HEK293T (cell line): ENCODE results near the gene MED29.

Source experiments
- BHLHE40 ChIP-seq: fragments of 450-650 bp; IDR thresholded peaks from 2 replicates; pipeline ENCODE4 v1.6.1; 2016; ENCODE audit warnings: mild to moderate bottlenecking, moderate library complexity, borderline replicate concordance
- FOXM1 ChIP-seq: fragments of 450-650 bp; IDR thresholded peaks from 2 replicates; pipeline ENCODE4 v1.6.1; 2017; ENCODE audit warnings: mild to moderate bottlenecking, borderline replicate concordance
- HDGF ChIP-seq: fragments of 450-650 bp; IDR thresholded peaks from 2 replicates; pipeline ENCODE4 v1.6.1; 2017; ENCODE audit warnings: antibody characterized with exemption, borderline replicate concordance
- LEF1 ChIP-seq: fragments of 450-650 bp; IDR thresholded peaks from 2 replicates; pipeline ENCODE4 v1.6.1; 2017; ENCODE audit warnings: mild to moderate bottlenecking, borderline replicate concordance
- NFRKB ChIP-seq: fragments of 450-650 bp; IDR thresholded peaks from 2 replicates; pipeline ENCODE4 v1.6.1; 2016; ENCODE audit warnings: mild to moderate bottlenecking, moderate library complexity
- SP1 ChIP-seq: fragments of 450-650 bp; IDR thresholded peaks from 2 replicates; pipeline ENCODE4 v1.6.1; 2017
- SUZ12 ChIP-seq: fragments of 450-650 bp; IDR thresholded peaks from 2 replicates; pipeline ENCODE4 v1.6.1; 2016; ENCODE audit warnings: mild to moderate bottlenecking
- ZNF384 ChIP-seq: fragments of 450-650 bp; IDR thresholded peaks from 2 replicates; pipeline ENCODE4 v1.6.1; 2016

DNA sequence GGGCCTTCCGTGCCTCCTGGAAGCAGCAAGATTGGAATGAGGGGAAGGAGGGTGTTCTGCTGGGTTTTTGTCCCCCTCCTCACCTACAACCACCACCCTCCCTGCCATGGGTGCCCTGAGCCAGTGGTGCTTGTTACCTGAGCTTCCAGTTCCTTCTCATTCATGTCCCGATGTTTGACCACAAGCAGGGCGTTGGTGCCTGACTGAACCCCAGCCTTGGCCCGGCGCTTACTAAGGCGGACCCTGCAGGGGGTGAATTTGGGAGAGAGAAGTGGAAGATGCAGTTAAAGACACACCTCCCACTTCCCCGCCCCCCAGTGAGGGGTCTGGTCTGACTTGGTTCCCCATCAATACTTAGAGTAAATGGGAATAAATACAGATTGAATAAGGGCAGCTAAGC lies 4.6 kb upstream of the MED29 start:
- TF ChIP-seq SP1 (no peak), HDGF (no peak), SUZ12 (no peak), FOXM1 (no peak), ZNF384 (no peak), BHLHE40 (no peak), NFRKB (no peak), LEF1 (no peak)
